ENCODE results near the gene OTUD5. TPM values are rescaled to one million over a fixed set of nuclear protein-coding genes. Genes with fewer than 3 reads are reported as not detected.
A peak's percentile ranks its signal among the peaks of the same experiment; 100 is the strongest.

OTUD5 gene
- total RNA-seq, 1 experiment from 2014 or later: 52.6 TPM

- POLR2A ChIA-PET: interaction anchor here (0.7 to 1.7 kb wide), 8 partner anchors 15 to 221 kb away, joined by 3 to 9 read pairs (median 4); partner anchors contain the start of genes GRIPAP1, KCND1 and SLC35A2
- TF ChIP-seq NFE2L1 (CRISPR knock-in tag; IDR thresholded peaks at IDR 0.05) (no peak), SOX15 (CRISPR knock-in tag; IDR thresholded peaks at IDR 0.05) (no peak), SP1 (CRISPR knock-in tag; conservative IDR thresholded peaks at IDR 0.05) (peak; percentile 34; the same call in 1 of the 2 replicates), ETV6 (CRISPR knock-in tag; IDR thresholded peaks at IDR 0.05) (0 out of 2 replicates have a peak, but pooled peaks have one; percentile 11), E2F4 (CRISPR knock-in tag; IDR thresholded peaks at IDR 0.05; ENCODE audit: borderline replicate concordance, low read depth) (no peak), TEAD1 (CRISPR knock-in tag; IDR thresholded peaks at IDR 0.05) (0 out of 2 replicates have a peak, but pooled peaks have one; percentile 25)
- H3K4me1 Mint-ChIP-seq: 0 out of 2 replicates have a peak, but pooled peaks cover 8% of the 10 kb centered on the region
- H3K27me3 Mint-ChIP-seq (ENCODE audit: low read depth): no peaks in the 10 kb centered on the region
- ATAC-seq (peak; percentile 46), DNase-seq (ENCODE audit: low spot score) (peak; percentile 83)
- peak overlapping the region; percentile 85 for H3K4me3 Mint-ChIP-seq
- peaks cover 21% of the 10 kb centered on the region for H3K36me3 Mint-ChIP-seq
- CTCF ChIA-PET: interaction anchor here (0.7 to 1.6 kb wide), 4 partner anchors 18 to 269 kb away, joined by 3 to 5 read pairs (median 4); partner anchors contain the start of gene KCND1
- H3K9me3 Mint-ChIP-seq: no peaks in the 10 kb centered on the region
- peak overlapping the region; percentile 100 for H3K27ac Mint-ChIP-seq
These were observed 60.2 kb downstream of the OTUD5 start for GRCh38 chrX:48897157-48897624.

- ATAC-seq (no peak), DNase-seq (ENCODE audit: low spot score) (no peak)
- peaks cover 11% of the 10 kb centered on the region; the same call in 1 of the 2 replicates for H3K4me1 Mint-ChIP-seq
- H3K4me3 Mint-ChIP-seq: peak overlapping the region; percentile 85
- H3K36me3 Mint-ChIP-seq: peaks cover 16% of the 10 kb centered on the region
- no peaks in the 10 kb centered on the region for H3K27me3 Mint-ChIP-seq (ENCODE audit: low read depth)
- ChIA-PET POLR2A (interaction anchor here (1.4 to 1.7 kb wide), 2 partner anchors 15 to 25 kb away, joined by 4 to 9 read pairs; partner anchors contain the start of gene SLC35A2), CTCF (no interaction called here)
- H3K9me3 Mint-ChIP-seq: no peaks in the 10 kb centered on the region
- TF ChIP-seq ETV6 (CRISPR knock-in tag; IDR thresholded peaks at IDR 0.05): no peak
- no peak for TF ChIP-seq MLX (CRISPR knock-in tag; IDR thresholded peaks at IDR 0.05)
- TF ChIP-seq ZBTB21 (CRISPR knock-in tag; IDR thresholded peaks at IDR 0.05; ENCODE audit: borderline replicate concordance): no peak
- no peak for TF ChIP-seq JUN (CRISPR knock-in tag; IDR thresholded peaks at IDR 0.05)
- TF ChIP-seq NR3C1 (CRISPR knock-in tag; conservative IDR thresholded peaks at IDR 0.05; ENCODE audit: low read depth): no peak
- H3K27ac Mint-ChIP-seq: peak overlapping the region; percentile 100
These were observed 60.8 kb downstream of the OTUD5 start for GRCh38 chrX:48896611-48897011.

- H3K27ac Mint-ChIP-seq: no peak overlapping the region
- H3K4me3 Mint-ChIP-seq: peak overlapping the region; percentile 39
- no peaks in the 10 kb centered on the region for H3K9me3 Mint-ChIP-seq
- ATAC-seq (no peak), DNase-seq (ENCODE audit: low spot score) (no peak)
- H3K4me1 Mint-ChIP-seq: peaks cover 18% of the 10 kb centered on the region
- peaks cover 4% of the 10 kb centered on the region; the same call in 1 of the 2 replicates for H3K27me3 Mint-ChIP-seq (ENCODE audit: low read depth)
- peaks cover 10% of the 10 kb centered on the region; the same call in 1 of the 2 replicates for H3K36me3 Mint-ChIP-seq
- ChIA-PET CTCF (no interaction called here), POLR2A (no interaction called here)
- TF ChIP-seq ZNF532 (CRISPR knock-in tag; IDR thresholded peaks at IDR 0.05; ENCODE audit: borderline replicate concordance): no peak
- TF ChIP-seq RELA (CRISPR knock-in tag; IDR thresholded peaks at IDR 0.05; ENCODE audit: borderline replicate concordance): no peak
- TF ChIP-seq JUN (CRISPR knock-in tag; IDR thresholded peaks at IDR 0.05): no peak
- no peak for TF ChIP-seq TP53 (CRISPR knock-in tag; IDR thresholded peaks at IDR 0.05)
- no peak for TF ChIP-seq PRRX2 (CRISPR knock-in tag; IDR thresholded peaks at IDR 0.05)
- no peak for TF ChIP-seq ATF6 (CRISPR knock-in tag; IDR thresholded peaks at IDR 0.05)
These were observed 62.5 kb downstream of the OTUD5 start for GRCh38 chrX:48894891-48895290.
